Activated effector memory CD4-positive, alpha-beta T cell treated with anti-CD3 and anti-CD28 coated beads, Interleukin-2, amount 50 U/mL, for 16 hours (primary cell): Measurements from ENCODE around the gene AMFR.

Experiments used
- DNase-seq: peaks from one replicate; pipeline ENCODE4 v3.0.0-alpha.2; 2020

The AMFR gene

GRCh38 chr16:56346131-56346890, 79.0 kb downstream of the AMFR start:
- no peak for DNase-seq

DNA sequence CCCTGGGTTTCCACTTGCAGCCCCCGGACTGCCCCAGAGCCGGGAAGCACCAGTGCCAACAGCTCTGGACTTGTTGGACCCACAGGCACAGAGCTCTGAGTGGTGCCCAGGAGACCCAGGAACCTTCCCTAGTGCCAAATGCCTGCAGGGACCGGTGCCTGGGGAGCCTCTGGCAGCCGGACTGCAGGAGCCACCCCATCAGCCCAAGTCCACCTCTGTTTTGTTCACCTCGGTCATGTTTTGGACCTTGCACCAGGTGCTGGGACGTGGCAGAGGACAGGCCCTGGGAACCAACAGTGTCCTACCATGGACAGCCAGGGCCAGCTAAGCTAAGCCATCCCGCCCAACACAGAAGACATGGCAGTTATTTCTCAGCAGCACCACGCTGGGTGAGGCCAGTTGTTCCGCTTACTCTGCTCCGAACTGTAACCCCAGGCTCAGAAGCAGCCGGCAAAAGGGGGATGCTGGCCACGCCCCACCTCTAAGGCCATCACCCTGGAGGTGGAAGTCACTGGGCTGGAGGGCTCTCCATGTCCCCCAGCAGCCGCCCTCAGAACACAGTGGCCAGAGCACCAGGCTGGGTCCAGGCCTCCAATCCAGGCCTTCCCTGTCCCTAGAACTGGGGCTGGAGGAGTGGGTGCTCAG, 79.8 kb downstream of the AMFR start:
- no peak for DNase-seq

DNA sequence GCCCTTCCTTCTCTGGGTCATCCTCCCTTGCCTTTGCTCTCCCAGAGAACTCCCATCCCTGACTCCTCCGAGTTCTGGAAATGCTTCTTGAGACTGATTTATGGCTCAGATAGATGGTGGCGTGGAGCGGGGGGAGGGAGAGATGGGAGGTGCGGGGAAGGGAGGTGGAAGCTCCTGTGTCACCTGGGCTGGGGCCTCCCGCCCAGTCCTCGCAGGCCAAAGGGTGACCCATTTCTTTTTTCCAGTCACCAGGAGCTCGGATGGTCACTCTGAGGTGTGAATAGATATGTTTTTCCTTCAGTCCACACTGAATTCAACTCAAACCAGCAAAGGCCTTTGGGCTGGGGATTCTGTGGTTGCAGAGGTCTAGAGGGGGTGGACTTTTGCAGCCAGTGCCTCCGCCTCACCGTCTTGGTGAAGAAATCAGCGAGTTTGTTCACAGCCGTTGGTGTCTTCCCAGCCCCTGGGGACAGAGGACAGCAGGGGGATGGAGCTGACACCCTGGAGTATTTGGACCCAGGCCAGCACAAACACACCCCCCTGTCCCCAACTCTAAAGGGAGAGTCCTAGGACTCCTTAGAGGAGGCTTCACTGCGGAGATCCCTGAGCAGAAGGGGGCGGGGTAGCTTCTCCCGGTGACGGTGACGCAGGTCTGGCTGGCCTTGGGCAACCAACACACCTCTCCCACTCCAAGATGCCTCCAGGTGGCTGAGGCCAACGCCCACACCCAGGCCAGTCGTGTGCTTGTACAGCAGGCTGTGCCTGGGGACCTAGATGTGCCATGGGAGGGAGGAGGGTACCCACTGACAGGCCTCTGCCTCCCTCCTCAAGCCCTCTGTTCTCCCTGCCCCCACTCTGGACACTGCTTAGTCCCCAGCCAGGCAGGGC, 80.6 kb downstream of the AMFR start:
- no peak for DNase-seq

- no peak for DNase-seq
These were observed 81.5 kb downstream of the AMFR start for GRCh38 chr16:56343661-56344517.

DNA sequence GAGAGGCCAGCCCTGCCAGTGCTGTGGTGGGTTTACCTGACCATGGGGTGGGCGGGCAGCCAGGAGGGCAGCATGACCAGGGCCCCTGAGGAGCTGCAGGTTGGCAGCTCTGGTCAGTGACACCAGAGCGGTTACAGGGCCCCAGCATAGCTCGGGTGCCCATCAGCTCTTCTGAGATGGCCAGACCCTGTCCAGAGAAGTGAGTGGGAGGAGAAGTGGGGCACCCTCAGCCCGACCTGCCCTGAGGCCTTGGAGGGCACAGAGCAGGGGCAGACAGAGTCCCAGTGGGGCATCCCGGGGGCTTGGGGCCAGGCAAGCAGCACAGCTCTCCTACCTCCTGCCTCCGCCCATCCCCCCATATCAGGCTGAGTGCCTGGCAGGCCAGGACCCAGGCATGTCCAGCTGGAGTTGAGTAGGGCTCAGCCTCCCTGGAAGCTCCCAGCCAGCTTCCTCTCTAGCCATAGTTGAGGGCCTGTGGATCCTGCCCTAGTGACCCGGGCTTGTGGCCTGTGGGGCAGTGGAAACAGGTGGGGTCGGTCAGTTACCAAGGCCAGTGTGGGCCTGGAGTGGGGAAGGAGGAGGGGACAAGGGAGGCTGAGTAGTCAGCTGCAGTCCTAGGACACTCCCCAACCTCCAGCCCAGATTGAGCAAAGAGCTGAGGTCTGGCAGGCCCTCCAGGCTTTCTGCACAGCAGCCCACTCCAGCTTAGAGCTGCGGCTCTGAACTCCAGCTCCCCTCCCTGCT, 83.5 kb downstream of the AMFR start:
- no peak for DNase-seq

DNA sequence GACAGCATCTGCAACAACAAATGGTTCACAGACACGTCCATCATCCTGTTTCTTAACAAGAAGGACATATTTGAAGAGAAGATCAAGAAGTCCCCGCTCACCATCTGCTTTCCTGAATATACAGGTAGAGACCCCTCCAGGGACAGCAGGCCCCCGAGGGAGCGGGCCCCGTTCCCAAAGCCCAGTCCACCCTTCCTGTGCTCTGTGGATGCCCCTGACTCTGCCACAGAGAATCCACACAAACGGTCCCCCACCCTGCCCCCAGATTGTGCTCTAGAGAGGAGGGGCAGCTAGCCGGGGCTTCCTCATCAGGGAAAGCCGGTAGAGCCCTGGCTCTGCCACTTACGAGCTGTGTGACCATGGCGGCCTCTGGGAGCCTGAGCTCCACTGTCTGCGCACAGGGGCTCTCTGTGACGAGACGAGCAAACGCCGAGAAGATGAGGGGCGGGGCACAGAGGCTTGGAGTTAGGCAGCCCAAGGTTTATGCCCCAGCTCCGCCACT, 84.4 kb downstream of the AMFR start:
- no peak for DNase-seq

- DNase-seq = no peak
These were observed 84.9 kb downstream of the AMFR start for GRCh38 chr16:56340416-56340815.

DNA sequence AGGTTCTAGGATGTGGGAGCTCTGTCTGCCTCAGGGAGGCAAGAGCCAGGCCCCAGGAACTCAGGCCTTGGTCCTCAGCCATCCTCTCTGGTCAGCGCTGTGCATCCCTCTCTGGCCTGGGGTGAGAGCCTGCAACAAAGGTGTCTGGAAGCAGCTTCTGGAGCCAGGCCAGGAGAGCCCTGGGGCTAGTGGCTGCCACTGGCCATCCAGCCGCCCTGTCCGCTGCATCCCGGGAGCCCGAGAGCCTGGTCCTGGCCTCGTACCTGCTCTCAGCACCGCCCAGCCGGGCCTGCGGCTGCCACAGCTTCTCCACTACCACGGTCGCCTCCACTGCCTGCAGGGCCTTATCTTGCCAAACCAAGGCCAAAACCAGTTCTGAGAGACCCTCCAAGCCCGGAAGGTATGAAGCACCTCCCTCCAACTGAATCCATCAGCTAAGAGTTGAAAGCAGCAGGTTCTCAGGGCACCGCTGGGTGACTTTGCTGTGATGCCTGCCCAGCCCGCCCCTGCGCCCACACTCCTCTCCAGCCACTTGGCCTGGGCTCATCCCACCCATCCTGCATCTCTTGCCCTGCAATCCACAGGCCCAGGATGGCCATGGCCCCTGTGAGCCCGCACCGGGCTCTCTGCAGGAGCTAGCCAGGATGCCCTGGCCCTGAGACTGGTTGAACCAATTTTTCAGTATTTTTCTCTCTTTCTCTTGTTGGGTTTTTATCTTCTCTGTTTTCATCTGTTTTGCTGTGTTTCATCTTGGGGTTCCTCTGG, 85.7 kb downstream of the AMFR start:
- no peak for DNase-seq

DNA sequence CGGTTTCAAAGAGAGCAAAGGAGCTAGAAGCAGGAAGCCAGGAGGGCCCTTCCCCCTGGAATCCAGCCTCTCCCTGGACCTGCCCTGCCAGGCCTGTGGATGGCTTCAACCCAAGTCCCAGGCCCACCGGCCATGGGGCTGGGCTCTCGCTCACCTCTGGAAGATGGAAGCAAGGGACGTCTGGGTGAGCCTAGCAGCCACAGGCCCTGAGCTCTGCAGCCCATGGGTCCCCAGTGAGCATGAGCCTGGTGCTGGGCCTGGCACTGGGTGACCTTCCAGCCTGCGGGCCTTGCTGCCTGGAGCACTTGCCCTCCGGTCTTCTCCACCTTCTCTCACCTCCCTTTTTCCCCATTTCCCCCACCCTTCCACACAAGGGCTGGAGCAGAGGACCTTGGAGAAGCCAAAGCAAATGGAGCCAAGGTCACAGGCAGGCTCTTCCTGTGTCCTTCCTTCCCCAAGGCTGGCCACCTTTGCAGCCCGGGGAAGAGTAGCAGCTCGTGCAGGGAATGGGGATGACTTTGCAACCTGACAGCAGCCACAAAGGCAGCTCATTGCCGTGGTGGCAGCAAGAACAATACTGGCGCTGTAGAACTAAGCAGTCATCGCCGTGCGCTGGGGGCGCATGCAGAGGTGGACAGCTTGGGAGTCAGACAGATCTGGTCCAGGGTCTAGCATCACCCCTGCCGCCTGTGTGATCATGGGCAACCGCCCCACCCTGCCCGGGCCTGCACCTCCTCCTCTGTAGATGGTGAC, 86.6 kb downstream of the AMFR start:
- DNase-seq = no peak

- no peak for DNase-seq
These were observed 87.5 kb downstream of the AMFR start for GRCh38 chr16:56337858-56338325.

DNA sequence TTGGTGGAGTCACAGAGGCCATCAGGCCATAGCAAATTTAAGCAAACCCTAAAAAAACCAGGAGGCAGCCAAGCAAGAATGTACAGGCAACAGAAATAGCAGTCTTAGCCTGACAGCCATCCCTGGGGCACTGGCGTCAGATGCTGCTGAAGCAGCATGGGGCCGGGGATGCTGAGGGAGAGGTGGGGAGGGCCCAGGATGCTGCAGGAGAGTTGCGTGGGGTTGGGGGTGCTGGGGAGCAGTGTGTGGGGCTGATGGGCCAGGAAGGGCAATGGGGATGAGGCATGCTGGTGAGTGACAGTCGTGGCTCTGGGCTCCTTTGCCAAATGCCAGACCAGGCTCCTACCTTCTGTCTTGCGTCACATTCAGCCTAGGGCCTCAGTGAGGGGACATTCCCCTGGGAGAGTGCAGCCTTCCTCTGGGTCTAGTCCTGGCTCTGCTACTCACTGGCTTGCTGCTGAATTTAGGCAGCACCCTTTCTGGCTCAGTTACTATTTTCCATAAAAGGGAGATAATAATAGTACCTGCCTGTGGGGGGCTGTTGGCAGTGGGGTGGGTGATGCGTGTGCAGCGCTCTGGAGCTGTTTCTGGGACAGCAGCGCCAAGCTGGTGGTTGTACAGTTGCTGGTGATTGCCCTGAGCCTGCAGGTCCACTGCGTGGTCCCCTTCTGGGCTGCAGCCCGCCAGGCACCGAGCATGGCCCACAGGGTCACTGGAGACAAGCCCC, 88.1 kb downstream of the AMFR start:
- DNase-seq = no peak

DNA sequence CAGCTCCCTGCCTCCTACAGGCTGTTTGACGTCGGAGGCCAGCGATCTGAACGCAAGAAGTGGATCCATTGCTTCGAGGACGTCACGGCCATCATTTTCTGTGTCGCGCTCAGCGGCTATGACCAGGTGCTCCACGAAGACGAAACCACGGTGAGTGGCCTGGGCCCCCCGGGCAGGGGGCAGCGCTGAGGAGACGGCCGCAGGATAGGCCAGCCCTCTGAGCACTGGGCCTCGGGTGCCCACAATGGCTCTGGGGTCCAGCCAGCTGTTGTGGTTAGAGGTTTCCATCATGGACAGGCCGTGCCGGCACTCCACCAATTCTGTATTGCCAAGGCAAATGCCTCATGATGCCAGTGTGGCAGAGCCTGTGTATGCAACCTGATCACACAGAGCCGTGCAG, 88.6 kb downstream of the AMFR start:
- DNase-seq = no peak

DNA sequence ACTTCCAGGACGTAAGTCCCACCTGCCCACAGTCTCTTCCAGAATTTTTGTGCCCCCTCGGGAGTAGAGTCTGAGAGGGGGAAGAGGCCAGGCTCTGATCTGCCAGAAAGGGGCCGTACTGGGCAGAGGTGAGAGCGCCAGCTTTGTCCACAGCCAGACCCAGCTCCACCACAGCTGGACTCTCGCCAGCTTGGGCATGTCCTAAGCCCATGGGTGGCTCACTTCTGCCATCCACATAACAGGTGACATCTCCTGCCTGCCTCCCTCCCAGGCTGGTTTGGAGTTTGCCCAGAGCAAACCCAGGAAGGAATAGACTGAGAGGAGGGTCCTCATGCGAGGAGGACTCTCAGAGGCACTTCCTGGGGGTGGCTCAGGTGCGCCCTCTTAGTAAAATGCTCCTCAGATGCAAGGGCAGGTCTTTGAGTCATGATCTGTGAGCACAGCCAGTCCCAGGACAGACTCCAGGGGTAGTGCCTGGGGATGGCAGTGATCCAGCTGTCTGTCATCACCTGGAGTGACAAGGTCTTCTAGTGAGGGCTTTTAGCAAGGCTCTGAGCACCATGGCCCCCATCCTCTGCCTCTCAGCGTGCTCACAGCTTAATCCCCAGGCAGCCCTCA, 89.2 kb downstream of the AMFR start:
- DNase-seq = no peak

DNA sequence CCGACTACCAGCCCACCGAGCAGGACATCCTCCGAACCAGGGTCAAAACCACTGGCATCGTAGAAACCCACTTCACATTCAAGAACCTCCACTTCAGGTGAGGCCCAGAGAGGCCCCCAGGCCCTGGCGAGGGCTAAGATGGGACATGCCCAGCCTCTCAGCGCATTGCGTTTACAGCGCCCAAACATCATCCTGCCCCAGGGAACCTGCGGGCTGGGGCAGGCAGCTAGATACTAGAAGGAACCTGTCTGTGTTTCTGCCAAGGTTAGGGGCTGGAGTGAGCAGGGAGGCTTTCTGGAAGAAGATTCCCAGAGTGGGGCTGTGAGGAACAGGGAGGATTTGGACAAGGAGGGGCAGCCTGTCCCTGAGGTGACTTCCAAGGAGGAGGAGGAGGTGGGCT, 90.6 kb downstream of the AMFR start:
- DNase-seq = no peak

DNA sequence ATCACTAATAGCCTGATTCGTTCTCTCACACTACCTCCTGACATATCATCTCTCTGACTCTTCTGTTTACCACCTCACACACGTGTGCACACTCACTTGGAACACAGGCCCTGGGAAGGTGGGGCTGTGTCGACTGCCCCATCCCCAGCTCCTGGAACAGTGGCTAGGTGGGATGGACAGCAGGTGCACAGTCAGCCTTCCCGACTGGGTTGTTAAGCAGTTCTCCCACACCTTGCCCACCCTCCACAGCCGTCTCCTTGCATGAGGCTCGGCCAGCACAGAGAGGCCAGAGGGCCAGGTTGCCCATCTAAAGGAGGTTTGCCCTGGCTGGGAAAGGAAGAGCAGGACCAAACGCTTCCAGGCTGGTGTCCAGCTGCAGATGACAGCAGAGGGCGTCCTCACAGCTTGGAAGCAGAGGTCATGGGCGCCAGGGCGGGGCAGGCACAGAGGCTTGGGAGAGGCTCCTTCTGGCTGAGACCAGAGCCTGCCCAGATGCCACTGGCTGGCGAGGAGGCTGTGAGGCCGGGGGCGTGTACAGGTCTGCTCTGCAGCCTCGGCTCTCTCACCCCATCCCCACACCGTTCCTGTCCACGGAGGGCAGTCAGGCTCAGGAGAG, 92.8 kb downstream of the AMFR start:
- DNase-seq = no peak

DNA sequence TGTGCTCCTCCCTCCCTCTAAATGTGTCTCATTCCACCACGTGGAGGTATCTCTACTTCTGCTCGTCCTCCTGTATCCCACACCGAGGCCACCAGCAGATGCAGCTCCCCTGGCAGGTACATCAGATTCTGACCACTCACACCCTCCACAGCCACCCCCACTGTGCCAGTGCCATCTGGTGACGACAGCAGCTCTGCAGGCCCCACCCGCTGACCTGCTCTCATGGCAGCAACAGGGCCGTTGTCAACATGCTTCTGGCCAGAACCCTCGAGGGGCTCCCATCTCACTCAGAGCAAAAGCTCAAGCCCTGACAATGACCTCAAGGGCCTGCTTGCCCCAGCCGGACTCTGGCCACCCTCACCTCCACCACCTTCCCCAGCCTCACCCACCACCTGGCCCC, 93.4 kb downstream of the AMFR start:
- DNase-seq = no peak

- DNase-seq = no peak
These were observed 93.9 kb downstream of the AMFR start for GRCh38 chr16:56331399-56331798.

- no peak for DNase-seq
These were observed 94.9 kb downstream of the AMFR start for GRCh38 chr16:56330476-56330875.
